Vagina (tissue), 2 donors: Measurements from ENCODE around the gene ANKRD39.

Source experiments
- POLR2A ChIP-seq, 2 donors: fragments of 450-650 bp; IDR thresholded peaks; one replicate each; pipeline ENCODE4 v1.6.1; 2017; ENCODE audit warnings: antibody characterized with exemption in 2 of 2, mild to moderate bottlenecking in 2 of 2, moderate library complexity in 2 of 2
- POLR2AphosphoS5 ChIP-seq, 2 donors: sonication (generic); formaldehyde crosslinking; IDR thresholded peaks; one replicate each; pipeline ENCODE4 v1.9.0; 2017; ENCODE audit warnings: antibody characterized with exemption in 2 of 2, mild to moderate bottlenecking in 2 of 2, low read depth in 1 of 2; ENCODE audit not compliant: insufficient read depth in 1 of 2
- TF ChIP-seq, protein P1 (sequence below), 3 experiments: fragments of 450-650 bp in 2 of 3; fragments of 200-600 bp in 1 of 3; sonication (generic) in 1 of 3; IDR thresholded peaks; one replicate each; pipeline ENCODE4 v1.5.1; 2017 to 2019; ENCODE audit warnings: antibody characterized with exemption in 3 of 3, mild to moderate bottlenecking in 2 of 3, moderate library complexity in 2 of 3

DNA sequence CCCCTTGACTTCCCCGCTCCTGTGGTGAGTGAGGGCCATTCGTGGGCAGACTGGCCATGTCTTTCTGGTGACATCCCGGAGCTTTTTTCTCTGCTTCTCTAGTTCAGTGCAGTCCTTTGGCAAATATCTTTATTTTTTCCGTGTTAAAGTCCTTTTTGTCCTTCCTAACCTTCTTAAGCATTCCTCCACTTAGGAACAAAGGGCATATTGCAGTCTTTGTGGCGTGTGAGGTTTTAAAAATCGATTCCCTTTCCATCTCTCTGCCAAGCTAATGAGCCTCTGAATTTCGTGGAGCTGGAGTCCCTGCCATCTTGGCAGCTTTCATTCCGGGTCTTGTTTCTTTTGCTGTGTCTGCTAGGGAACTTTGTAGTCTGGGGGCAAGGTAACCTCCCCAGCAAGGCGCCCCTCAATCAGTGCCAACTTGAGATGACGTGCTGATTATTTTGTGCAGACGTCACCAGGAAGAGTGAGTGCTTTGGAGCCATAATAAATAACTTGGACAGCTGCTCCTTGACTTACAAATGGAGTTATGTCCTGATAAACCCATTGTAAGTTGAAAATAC, 36.6 kb downstream of the ANKRD39 start:
- TF ChIP-seq, protein P1, sequence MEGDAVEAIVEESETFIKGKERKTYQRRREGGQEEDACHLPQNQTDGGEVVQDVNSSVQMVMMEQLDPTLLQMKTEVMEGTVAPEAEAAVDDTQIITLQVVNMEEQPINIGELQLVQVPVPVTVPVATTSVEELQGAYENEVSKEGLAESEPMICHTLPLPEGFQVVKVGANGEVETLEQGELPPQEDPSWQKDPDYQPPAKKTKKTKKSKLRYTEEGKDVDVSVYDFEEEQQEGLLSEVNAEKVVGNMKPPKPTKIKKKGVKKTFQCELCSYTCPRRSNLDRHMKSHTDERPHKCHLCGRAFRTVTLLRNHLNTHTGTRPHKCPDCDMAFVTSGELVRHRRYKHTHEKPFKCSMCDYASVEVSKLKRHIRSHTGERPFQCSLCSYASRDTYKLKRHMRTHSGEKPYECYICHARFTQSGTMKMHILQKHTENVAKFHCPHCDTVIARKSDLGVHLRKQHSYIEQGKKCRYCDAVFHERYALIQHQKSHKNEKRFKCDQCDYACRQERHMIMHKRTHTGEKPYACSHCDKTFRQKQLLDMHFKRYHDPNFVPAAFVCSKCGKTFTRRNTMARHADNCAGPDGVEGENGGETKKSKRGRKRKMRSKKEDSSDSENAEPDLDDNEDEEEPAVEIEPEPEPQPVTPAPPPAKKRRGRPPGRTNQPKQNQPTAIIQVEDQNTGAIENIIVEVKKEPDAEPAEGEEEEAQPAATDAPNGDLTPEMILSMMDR (IDR thresholded peaks at IDR 0.05): no peak
- TF ChIP-seq POLR2AphosphoS5 (IDR thresholded peaks at IDR 0.05; ENCODE audit: insufficient read depth in 1 of 2, low read depth in 1 of 2) (no peak), POLR2A (IDR thresholded peaks at IDR 0.05) (no peak)
